HCT116 (cell line): ENCODE measurements around the gene POR. TPM values are rescaled to one million over a fixed set of nuclear protein-coding genes. Genes with fewer than 3 reads are reported as not detected.

Experiments used
- ATAC-seq: fragments of 200-7000 bp; cut with Tn5 transposase; 2 replicates; pipeline ENCODE4 v1.9.1; 2020; ENCODE audit warnings: mild to moderate bottlenecking, moderate library complexity
- BruUV-seq: library from RNA; stranded (reverse); fragments of 400-500 nt; replicated peaks from 2 replicates; lab custom pipeline; 2021; lab: Mats Ljungman, UMichigan
- CTCF ChIA-PET: fragments of 300-600 bp; sonication (Branson Sonifier 250); formaldehyde crosslinking; loops from one replicate; lab custom pipeline; 2021; ENCODE audit warnings: antibody characterized with exemption; lab: Charles Lee
- POLR2A ChIA-PET: fragments of 300-600, 350-600 bp; sonication (Branson Sonifier 250); formaldehyde crosslinking; loops from one replicate; lab custom pipeline; 2021; ENCODE audit warnings: antibody characterized with exemption; lab: Charles Lee
- RAD21 ChIA-PET, 2 experiments: fragments of 300-600 bp; sonication (Branson Sonifier 250); formaldehyde crosslinking; loops; one replicate each; lab custom pipeline; 2023; ENCODE audit warnings: low total read pairs in 2 of 2; ENCODE audit not compliant: uncharacterized antibody in 2 of 2, unreplicated experiment in 2 of 2, low non-redundant PET in 1 of 2; lab: Charles Lee
- DNase-seq: peaks from one replicate; pipeline ENCODE4 v3.0.0-alpha.2; 2010; ENCODE audit warnings: low read depth, low spot score
- H2AFZ ChIP-seq: fragments of 200-600 bp; shearing (Covaris generic), sonication (generic); 2 replicates; pipeline ENCODE4 v1.6.1; 2017; ENCODE audit warnings: low read depth, mixed run types, mixed read lengths, antibody characterized with exemption, low read length; ENCODE audit not compliant: poor library complexity, severe bottlenecking
- H3K27ac ChIP-seq: 2 replicates; pipeline ENCODE4 v1.5.1; 2012; ENCODE audit warnings: low read depth, low read length
- H3K27me3 ChIP-seq: fragments of 200-600 bp; sonication (generic); 2 replicates; pipeline ENCODE4 v1.6.1; 2016; ENCODE audit warnings: mixed run types, low read length, mixed read lengths; ENCODE audit not compliant: insufficient read depth
- H3K36me3 ChIP-seq, 2 experiments: fragments of 200-500 bp in 1 of 2; fragments of 200-600 bp in 1 of 2; sonication (Bioruptor generic) in 1 of 2; sonication (generic) in 1 of 2; 2 replicates each; pipeline versions ENCODE4 v1.5.1 to v1.6.1; 2014 to 2016; ENCODE audit warnings: low read length in 2 of 2, inconsistent platforms in 1 of 2, mixed read lengths in 1 of 2, mixed run types in 1 of 2; ENCODE audit not compliant: insufficient read depth in 2 of 2, control insufficient read depth in 1 of 2
- H3K4me1 ChIP-seq, 2 experiments: fragments of 200-600 bp in 1 of 2; sonication (generic) in 1 of 2; 2 replicates each; pipeline versions ENCODE4 v1.5.1 to v1.6.1; 2012 to 2017; ENCODE audit warnings: low read length in 2 of 2, inconsistent platforms in 1 of 2, mild to moderate bottlenecking in 1 of 2, mixed read lengths in 1 of 2, mixed run types in 1 of 2, moderate library complexity in 1 of 2; ENCODE audit not compliant: insufficient read depth in 2 of 2, control insufficient read depth in 1 of 2
- H3K4me2 ChIP-seq: fragments of 200-600 bp; sonication (generic); 2 replicates; pipeline ENCODE4 v1.6.1; 2017; ENCODE audit warnings: mixed run types, low read length, mixed read lengths
- H3K4me3 ChIP-seq, 2 experiments: fragments of 200-600 bp in 1 of 2; sonication (generic) in 1 of 2; replicated peaks in 1 of 2; 2 replicates each; pipeline ENCODE4 v1.5.1; 2011 to 2016; ENCODE audit warnings: low read length in 2 of 2, control low read depth in 1 of 2, low read depth in 1 of 2, mild to moderate bottlenecking in 1 of 2, mixed read lengths in 1 of 2, mixed run types in 1 of 2
- H3K79me2 ChIP-seq: fragments of 200-600 bp; sonication (generic); 2 replicates; pipeline ENCODE4 v1.6.1; 2017; ENCODE audit warnings: mild to moderate bottlenecking, mixed run types, low read length, moderate library complexity, mixed read lengths; ENCODE audit not compliant: insufficient read depth
- H3K9ac ChIP-seq: fragments of 200-600 bp; sonication (generic); 2 replicates; pipeline ENCODE4 v1.6.1; 2016; ENCODE audit warnings: low read length, mixed read lengths
- H3K9me2 ChIP-seq: fragments of 200-600 bp; sonication (generic), shearing (Covaris generic); 2 replicates; pipeline ENCODE4 v1.6.1; 2017; ENCODE audit warnings: mixed run types, mild to moderate bottlenecking, moderate library complexity; ENCODE audit not compliant: insufficient read depth
- H3K9me3 ChIP-seq, 2 experiments: fragments of 200-500 bp in 1 of 2; fragments of 200-600 bp in 1 of 2; sonication (Bioruptor generic) in 1 of 2; sonication (generic) in 1 of 2; 2 replicates each; pipeline ENCODE4 v1.6.1; 2014 to 2017; ENCODE audit warnings: low read length in 2 of 2, mixed read lengths in 2 of 2, inconsistent platforms in 1 of 2, low read depth in 1 of 2, mild to moderate bottlenecking in 1 of 2, mixed run types in 1 of 2, moderate library complexity in 1 of 2; ENCODE audit not compliant: control insufficient read depth in 1 of 2, insufficient read depth in 1 of 2
- H4K20me1 ChIP-seq: fragments of 200-600 bp; sonication (generic), shearing (Covaris generic); 2 replicates; pipeline ENCODE4 v1.6.1; 2017; ENCODE audit warnings: mixed run types, mild to moderate bottlenecking, moderate library complexity; ENCODE audit not compliant: insufficient read depth
- CEBPB ChIP-seq: IDR thresholded peaks from 2 replicates; pipeline ENCODE4 v1.6.1; 2012; ENCODE audit warnings: low read depth
- ELF1 ChIP-seq: IDR thresholded peaks from 2 replicates; pipeline ENCODE4 v1.6.1; 2012; ENCODE audit warnings: low read depth, borderline replicate concordance
- EZH2 ChIP-seq: fragments of 200-600 bp; sonication (generic); IDR thresholded peaks from 2 replicates; pipeline ENCODE4 v1.6.1; 2017; ENCODE audit warnings: antibody characterized with exemption, mixed run types
- EZH2phosphoT487 ChIP-seq: fragments of 200-600 bp; IDR thresholded peaks from 2 replicates; pipeline ENCODE4 v1.6.1; 2018; ENCODE audit warnings: antibody characterized with exemption, borderline replicate concordance
- JUND ChIP-seq: IDR thresholded peaks from 2 replicates; pipeline ENCODE4 v1.6.1; 2012
- POLR2A ChIP-seq: IDR thresholded peaks from 2 replicates; pipeline ENCODE4 v1.7.0; 2011; ENCODE audit warnings: borderline replicate concordance; ENCODE audit not compliant: insufficient read depth, insufficient read length; ENCODE audit errors: extremely low read depth
- RAD21 ChIP-seq: IDR thresholded peaks from 2 replicates; pipeline ENCODE4 v1.6.1; 2012; ENCODE audit warnings: low read depth, mild to moderate bottlenecking
- YY1 ChIP-seq: IDR thresholded peaks from 2 replicates; pipeline ENCODE4 v1.6.1; 2011; ENCODE audit warnings: low read length, low read depth, moderate library complexity, mild to moderate bottlenecking; ENCODE audit not compliant: insufficient replicate concordance; ENCODE audit errors: extremely low read depth
- ZFX ChIP-seq: fragments of 450-650 bp; IDR thresholded peaks from 2 replicates; pipeline ENCODE4 v1.6.1; 2017
- ZNF274 ChIP-seq: fragments of 200-500 bp; sonication (Bioruptor generic); IDR thresholded peaks from 2 replicates; pipeline ENCODE4 v1.6.1; 2014; ENCODE audit warnings: mild to moderate bottlenecking, low read depth, low read length, inconsistent platforms
- intact Hi-C: fragments of 100-400 bp; cut with micrococcal nuclease; formaldehyde crosslinking; loops from 2 replicates; pipeline ENCODE4 v1.10.0; 2022
- total RNA-seq: library from RNA; stranded (reverse); gene quantifications from one replicate; pipeline ENCODE4 v1.2.1, GENCODE V29; 2021; ENCODE audit not compliant: unreplicated experiment
- TF ChIP-seq, protein P1 (sequence below): IDR thresholded peaks from 2 replicates; pipeline ENCODE4 v1.6.1; 2011; ENCODE audit warnings: mild to moderate bottlenecking, low read length, moderate library complexity; ENCODE audit not compliant: insufficient replicate concordance; ENCODE audit errors: extremely low read depth
- TF ChIP-seq, protein P2 (sequence below), 3 experiments: fragments of 200-600 bp in 1 of 3; sonication (generic) in 1 of 3; IDR thresholded peaks in 2 of 3; conservative IDR thresholded peaks in 1 of 3; 2 replicates each; pipeline ENCODE4 v1.5.1; 2012 to 2017; ENCODE audit warnings: low read depth in 2 of 3, low read length in 2 of 3, antibody characterized with exemption in 1 of 3, borderline replicate concordance in 1 of 3, control low read depth in 1 of 3, mild to moderate bottlenecking in 1 of 3, mixed read lengths in 1 of 3, mixed run types in 1 of 3, moderate library complexity in 1 of 3; ENCODE audit not compliant: insufficient read depth in 1 of 3
- TF ChIP-seq, protein P3 (sequence below): IDR thresholded peaks from 2 replicates; pipeline ENCODE4 v1.6.1; 2012

POR gene
- total RNA-seq, 1 experiment from 2014 or later, result 120 TPM

DNA sequence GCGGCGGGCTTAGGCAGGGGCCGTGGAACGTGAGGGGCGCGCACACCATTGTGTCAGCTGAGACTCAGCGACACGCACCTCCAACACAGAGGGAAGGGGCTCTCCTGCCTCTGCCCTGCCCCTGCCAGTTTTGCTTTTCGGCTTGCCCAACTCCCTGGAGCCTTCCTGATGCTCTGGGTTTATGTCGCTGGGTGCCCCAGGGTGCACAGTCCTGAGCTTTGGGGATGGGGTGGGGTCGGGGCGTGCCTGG lies 66.2 kb downstream of the POR start:
- RAD21 ChIA-PET, result interaction anchor here in 1 of 2 experiments (0.6 kb wide), 1 partner anchor 102 kb away, joined by 4 read pairs; no protein-coding TSS in a partner anchor
- Histone ChIP-seq H3K4me3 (no peak overlapping the region), H3K27ac (no peak overlapping the region), H3K36me3 (peaks cover 0 to 6% of the 10 kb centered on the region in 2 experiments; a peak in 2 of 4 replicates), H3K27me3 (no peaks in the 10 kb centered on the region), H3K4me1 (peaks cover 0 to 13% of the 10 kb centered on the region in 2 experiments; a peak in 3 of 4 replicates), H3K4me2 (no peak overlapping the region), H3K79me2 (no peaks in the 10 kb centered on the region), H4K20me1 (no peaks in the 10 kb centered on the region), H2AFZ (no peak overlapping the region), H3K9ac (no peak overlapping the region), H3K9me2 (no peaks in the 10 kb centered on the region), H3K9me3 (no peaks in the 10 kb centered on the region)
- TF ChIP-seq ZNF274, result no peak
- TF ChIP-seq, protein P1, sequence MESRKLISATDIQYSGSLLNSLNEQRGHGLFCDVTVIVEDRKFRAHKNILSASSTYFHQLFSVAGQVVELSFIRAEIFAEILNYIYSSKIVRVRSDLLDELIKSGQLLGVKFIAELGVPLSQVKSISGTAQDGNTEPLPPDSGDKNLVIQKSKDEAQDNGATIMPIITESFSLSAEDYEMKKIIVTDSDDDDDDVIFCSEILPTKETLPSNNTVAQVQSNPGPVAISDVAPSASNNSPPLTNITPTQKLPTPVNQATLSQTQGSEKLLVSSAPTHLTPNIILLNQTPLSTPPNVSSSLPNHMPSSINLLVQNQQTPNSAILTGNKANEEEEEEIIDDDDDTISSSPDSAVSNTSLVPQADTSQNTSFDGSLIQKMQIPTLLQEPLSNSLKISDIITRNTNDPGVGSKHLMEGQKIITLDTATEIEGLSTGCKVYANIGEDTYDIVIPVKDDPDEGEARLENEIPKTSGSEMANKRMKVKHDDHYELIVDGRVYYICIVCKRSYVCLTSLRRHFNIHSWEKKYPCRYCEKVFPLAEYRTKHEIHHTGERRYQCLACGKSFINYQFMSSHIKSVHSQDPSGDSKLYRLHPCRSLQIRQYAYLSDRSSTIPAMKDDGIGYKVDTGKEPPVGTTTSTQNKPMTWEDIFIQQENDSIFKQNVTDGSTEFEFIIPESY, result no peak
- TF ChIP-seq EZH2, result no peak
- TF ChIP-seq ELF1, result no peak
- TF ChIP-seq JUND, result no peak
- TF ChIP-seq, protein P2, sequence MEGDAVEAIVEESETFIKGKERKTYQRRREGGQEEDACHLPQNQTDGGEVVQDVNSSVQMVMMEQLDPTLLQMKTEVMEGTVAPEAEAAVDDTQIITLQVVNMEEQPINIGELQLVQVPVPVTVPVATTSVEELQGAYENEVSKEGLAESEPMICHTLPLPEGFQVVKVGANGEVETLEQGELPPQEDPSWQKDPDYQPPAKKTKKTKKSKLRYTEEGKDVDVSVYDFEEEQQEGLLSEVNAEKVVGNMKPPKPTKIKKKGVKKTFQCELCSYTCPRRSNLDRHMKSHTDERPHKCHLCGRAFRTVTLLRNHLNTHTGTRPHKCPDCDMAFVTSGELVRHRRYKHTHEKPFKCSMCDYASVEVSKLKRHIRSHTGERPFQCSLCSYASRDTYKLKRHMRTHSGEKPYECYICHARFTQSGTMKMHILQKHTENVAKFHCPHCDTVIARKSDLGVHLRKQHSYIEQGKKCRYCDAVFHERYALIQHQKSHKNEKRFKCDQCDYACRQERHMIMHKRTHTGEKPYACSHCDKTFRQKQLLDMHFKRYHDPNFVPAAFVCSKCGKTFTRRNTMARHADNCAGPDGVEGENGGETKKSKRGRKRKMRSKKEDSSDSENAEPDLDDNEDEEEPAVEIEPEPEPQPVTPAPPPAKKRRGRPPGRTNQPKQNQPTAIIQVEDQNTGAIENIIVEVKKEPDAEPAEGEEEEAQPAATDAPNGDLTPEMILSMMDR (IDR thresholded peaks at IDR 0.05 in 2 of 3, conservative IDR thresholded peaks at IDR 0.05 in 1 of 3; ENCODE audit: borderline replicate concordance in 1 of 3, insufficient read depth in 1 of 3, low read depth in 2 of 3, low read length in 2 of 3), result no peak
- TF ChIP-seq RAD21, result no peak
- no peak for TF ChIP-seq ZFX
- TF ChIP-seq, protein P3, sequence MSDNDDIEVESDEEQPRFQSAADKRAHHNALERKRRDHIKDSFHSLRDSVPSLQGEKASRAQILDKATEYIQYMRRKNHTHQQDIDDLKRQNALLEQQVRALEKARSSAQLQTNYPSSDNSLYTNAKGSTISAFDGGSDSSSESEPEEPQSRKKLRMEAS, result no peak
- no peak for TF ChIP-seq POLR2A
- TF ChIP-seq YY1, result no peak
- no peak for TF ChIP-seq EZH2phosphoT487
- no peak for TF ChIP-seq CEBPB
- CTCF ChIA-PET, result no interaction called here
- BruUV-seq, result no TSS peak
- POLR2A ChIA-PET, result no interaction called here
- intact Hi-C loops, result no loop called here
- ATAC-seq (no peak), DNase-seq (no peak)
